NCI-H2196 treated with DMSO at 0.1 percent for 48 hours (cell line): ENCODE data around the gene NCKAP5.

ENCODE experiments used
- DNase-seq: peaks from one replicate; lab custom pipeline; 2025; ENCODE audit not compliant: unreplicated experiment; lab: John Stamatoyannopoulos, UW

NCKAP5 gene

DNA sequence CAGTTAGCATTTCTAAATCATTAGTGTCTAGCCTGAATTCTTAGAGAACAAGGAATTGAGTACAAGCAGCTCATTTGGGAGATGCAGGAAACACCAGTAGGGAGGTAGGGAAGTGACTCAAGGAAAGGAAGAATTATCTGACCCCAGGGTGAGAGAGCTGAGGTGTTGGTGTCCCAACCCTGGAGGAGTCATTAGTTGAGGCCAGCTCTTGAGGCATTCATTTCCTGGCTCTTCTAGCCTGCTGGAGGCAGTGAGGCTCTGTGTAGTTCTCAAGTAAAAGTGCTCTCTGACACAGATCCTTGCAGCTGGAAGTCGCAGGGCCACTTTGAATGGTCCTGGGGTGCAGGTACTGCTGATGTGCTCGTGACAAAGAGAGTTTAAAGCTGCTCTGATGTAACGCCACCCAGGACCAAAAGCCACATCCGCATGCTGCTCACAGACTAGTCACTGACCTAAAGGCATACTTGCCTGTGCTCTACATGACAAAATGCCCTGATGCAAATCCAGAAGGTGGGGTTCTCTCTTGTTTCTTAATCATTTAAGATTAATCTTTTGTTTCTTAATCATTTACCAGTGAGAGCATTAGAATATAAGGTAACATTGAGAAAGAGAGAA, 598.8 kb downstream of the NCKAP5 start:
- no peak for DNase-seq

DNA sequence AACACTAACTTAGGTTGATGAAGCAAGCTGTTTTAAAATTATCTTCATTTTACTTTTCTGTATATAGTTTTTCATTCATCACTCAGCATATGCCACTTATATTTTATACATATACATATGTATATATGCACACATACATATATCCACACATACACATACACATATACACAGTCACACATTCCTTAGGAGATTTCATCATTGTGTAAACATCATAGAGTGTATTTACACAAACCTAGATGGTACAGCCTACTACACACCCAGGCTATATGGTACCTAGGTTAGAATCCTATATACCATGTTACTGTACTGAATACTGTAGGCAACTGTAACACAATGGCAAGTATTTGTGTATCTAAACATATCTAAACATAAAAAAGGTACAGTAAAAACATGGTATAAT, 602.8 kb downstream of the NCKAP5 start:
- DNase-seq = no peak

DNA sequence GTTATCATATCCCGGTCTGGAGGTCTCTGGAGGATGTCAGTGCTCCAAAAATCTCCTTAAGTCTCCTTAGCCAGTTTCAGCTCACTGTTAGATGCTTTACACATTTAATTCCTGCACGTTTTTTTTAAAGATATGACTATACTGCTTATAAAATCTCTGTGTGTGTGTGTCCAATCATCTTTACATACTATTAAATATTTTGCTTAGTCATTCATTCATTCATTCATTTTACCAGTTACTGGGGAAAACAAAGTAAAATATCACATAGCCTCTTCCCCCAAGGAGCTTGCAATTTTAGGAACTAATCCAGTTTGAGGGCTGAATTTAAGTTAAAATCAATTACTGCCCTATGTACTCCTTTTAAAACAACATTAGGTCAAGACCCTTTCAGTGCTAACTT, 605.1 kb downstream of the NCKAP5 start:
- no peak for DNase-seq

DNA sequence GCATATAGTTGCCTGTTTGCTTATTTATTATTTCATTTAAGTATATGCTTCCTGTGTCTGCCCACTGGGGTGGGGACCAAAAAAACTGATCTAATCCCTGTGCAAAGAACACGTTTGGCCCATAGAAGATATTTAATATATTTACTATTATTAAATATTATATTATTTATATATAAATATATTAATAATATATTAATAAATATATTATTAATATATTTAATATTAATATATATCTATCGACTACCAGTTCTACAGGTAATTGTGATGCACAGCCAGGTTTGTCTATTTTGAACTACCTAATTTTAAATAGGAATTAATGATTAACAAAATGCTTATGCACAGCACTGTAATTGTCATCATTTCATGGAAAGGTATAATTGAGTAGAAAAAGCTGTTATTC, 609.4 kb downstream of the NCKAP5 start:
- DNase-seq = no peak

DNA sequence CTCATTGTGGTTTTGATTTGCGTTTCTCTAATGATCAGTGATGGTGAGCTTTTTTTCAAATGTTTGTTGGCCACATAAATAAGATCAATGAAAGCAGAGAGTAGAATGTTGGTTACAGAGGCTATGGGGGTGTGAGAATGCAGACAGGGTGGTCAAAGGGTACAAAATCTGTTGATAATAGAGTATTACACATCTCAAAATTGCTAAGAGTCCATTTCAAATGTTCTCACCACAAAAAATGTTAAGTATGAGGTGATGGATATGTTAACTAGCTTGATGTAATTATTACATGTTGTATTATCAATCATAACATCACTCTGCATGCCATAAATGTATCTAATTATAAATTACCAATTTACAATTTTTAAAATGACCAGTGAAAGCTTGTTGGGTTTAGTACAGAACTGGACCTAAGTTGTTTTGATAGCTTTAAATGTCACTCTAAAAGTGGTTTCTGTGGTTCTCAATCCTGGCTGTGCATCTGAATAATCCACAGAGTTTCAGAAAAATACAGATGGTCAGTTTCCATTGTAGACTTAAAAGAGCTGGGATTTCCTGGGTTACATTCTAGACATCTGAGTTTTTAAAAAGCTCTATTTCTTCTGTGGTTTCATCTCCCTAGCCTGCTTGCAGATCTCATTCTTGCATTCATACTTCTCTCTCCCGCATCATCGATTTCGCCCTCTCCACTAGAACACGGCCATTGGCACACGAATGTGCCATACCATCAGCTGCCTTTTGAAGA, 612.2 kb downstream of the NCKAP5 start:
- DNase-seq = no peak

DNA sequence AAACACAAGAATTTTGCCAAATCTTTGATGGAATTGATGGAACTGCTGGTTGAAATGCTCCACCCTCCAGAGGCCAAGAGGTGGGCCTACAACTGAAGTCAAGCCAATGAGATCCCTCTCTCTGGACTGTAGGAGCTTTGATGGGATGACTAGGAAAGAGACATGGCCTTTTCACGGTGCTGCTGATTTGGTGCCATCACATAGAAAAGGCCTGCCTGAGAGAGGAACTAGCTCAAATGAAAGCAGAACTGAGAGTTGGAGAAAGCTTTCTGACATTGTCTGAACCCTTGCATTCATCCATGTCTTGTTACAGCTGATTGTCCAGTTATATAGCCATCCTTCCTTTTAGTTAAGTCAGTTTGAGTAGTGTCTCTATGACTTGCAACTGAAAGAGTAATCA, 614.5 kb downstream of the NCKAP5 start:
- no peak for DNase-seq

DNA sequence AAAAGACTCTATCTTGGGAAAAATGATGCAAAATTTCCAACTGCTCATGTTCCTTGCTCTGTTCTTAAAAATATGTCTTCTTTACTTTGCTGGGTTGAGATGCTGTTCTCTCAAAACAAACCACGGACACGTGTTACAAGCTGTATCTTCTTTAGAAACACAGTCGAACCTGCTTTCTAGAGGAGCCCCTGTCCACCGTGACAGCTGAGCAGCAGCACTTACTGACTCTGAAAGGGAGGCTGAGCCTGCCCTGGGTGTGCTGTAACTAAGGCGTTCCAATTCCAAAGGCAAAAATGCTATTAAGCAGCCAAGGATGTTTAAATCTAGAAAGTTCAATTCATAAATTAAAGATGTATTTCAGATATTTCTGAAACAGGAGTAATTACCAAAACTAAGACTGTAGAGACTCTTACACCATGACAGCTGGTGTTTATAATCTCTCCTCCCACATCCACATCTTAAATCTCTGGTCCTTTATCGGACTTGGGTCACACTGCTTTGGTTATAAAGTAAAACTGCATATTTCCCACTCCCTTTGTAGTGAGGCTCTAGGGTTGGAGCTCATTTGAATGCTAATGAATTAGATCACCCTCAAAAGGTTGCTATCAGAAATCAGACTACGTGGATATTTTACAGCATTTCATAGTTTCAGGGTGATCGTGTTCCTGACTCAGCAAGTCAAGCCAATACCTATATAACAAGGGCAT, 617.1 kb downstream of the NCKAP5 start:
- no peak for DNase-seq

DNA sequence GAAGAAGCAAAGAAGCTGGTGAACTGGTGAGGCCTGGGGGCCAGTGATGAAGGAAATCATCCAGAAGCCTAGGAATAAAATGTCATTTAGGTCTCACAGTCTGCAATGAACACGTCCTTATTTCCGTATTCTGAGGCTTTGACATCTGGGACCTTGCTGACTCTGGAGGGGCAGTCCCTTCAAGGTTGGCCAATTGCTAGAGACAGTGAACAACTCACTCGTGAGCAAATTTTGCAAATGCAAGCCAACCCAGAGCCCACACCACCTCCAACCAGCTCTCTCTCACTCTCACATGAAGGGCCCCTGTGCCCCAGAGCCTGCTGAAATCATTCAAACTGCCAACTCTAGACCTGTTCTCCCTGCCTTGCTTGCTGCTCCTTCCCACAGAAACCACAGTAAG, 619.2 kb downstream of the NCKAP5 start:
- no peak for DNase-seq

DNA sequence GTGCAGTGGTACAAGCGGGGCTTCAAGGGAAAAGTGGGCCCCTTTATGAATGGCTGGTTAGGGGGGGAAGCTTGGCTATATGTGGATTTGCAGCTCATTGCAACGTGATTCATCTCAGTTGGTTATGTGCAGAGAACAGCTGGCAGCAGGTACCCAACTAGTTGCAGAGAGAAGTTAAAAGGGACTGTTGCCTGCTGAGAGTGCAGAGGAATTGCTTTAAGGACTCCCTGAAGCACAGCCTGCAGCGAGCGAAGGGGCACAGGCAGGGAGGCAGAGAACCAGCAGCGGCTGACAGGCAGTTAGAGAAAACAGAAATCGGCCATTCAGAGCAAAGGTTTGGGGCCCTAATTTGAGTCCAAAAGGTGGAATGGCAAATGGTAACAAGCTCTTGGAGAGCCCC, 620.1 kb downstream of the NCKAP5 start:
- no peak for DNase-seq

DNA sequence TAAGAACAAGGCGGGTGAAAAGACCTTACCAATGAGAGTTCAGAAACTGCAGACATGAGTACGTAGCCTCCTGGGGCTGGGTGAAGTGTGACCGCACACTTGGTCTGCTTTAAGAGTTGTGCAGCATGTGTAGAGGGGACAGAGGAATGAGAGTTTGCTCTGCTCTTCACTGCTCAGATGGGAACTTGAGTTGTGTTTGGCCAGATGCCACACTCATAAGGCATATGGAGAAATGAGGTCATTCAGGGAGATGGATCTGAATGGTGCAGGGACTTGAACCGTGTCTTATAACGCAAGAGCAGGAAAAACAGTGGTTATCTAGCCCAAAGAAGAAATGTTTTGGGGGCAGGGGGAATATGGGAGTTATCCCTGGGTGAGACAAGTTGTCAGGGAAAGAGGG, 624.4 kb downstream of the NCKAP5 start:
- DNase-seq = no peak

DNA sequence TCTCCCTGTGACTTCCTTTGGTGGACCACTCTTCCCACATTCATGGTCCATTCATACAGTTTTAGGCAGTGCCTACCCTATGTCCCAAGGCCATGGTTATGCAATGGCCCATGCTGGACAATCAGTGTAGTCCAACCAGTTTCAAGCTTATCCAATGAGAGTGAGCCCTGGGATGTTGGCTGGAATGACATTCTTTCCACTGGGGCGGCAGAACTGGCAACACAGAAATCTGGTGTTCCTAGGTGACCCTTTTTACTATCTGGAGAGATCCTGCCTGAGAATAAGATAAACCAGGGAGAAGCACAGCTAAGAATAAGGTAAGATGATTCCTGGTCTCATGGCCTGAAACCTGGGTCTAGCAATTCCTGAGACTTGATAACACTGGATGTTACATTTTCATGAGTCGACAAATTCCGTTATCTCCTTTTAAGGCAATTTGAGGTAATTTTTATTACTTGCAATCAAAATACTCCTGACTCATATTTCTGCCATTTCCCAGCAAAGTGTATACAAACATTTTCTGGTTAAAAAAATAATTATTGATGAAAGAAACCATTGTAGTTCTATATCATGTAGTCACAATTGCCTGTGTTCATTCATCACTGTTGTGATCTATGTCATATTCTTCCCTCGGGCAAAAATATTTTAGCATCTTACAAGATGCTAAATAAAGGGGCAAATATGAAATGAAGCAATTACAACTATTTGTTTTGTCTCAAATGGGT, 626.8 kb downstream of the NCKAP5 start:
- DNase-seq = no peak

DNA sequence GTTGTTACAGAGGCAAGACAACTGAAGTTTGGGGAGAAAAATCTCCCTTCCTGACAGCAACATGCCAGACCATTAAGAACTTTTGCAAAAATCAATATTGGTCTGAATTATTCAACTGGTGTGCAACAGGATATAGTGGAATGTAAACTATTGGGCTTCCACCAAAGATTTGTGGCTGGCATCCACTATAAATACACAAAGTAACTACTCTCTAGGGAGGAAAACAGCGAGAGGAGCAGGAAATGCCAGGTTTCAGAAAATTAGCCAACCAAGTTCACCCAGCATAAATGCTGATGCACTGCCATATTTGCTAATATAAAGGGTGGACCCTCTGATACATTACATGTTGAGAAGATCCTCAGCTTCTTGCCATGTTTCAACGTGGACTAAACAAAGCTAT, 630.6 kb downstream of the NCKAP5 start:
- no peak for DNase-seq

DNA sequence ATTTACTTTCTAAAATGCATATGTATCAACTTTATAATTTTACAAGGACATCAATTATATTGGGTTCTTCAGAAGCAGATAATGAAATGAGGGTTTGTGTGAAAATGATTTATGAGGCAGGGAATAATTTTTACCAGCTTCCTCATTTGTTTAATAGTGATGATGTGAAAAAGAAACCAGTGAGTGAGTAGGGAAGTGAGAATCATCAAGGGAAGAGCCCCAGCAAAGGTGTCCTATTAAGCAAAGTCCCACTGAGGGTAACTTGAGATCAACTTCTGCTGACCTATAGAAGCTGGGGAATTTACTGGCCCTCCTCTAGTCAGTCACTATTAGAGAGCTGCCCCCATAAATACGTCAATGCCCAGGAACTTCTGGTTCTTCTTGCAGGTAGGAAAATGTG, 631.5 kb downstream of the NCKAP5 start:
- DNase-seq = no peak

DNA sequence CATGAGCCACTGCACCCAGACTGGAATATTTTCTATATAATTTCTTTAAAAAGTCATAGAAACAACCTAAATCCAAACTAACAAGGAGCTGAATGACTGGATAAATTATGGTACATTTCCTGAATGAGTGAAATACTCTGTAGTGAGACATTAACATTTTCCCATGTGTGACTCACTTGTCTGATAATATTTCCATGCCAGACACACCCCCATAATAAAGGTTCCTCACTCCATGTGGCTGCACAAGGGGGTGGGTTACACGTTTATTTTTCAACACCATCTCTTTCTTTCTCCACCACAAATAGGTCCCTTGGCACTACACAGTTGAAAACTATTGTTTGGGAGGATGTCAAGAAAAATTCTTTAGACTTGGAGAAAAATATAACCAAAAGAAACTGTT, 632.0 kb downstream of the NCKAP5 start:
- no peak for DNase-seq

DNA sequence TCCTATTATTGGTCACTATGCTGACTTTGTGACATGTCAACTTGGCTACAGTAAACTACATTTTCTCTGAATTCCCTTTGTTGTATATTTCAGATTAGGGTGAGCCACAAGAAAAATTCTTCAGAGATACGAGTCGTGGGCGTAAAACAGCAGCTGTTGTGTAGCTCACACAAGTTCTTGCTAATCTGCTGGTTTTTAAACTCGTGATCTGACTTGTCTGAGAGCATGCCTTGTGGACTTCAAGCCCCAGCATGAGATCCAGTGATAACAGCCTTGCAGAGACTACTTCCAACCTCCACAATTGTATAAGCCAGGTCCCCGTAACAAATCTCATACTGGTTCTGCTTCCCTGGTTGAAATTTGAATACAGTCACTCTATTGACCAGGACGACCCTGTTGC, 638.5 kb downstream of the NCKAP5 start:
- no peak for DNase-seq

DNA sequence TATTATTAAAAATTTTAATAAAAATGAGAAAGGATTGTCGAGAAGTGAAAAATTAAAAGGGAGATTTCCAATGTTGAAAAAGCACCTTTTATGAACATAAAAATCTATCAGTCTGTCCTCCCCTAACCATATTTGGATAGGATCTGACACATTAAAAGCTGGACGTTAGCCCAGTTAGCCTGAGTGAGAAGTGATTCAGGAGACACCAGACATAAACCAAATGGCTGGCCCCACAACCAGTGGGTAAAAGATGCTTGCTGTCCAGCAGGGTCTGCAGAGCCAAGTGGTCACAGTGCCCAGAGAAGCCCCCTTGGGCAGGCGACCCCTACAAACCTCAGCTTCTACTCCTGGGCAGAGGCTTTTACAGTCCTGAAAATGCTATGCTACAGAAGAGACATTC, 644.5 kb downstream of the NCKAP5 start:
- DNase-seq = no peak

DNA sequence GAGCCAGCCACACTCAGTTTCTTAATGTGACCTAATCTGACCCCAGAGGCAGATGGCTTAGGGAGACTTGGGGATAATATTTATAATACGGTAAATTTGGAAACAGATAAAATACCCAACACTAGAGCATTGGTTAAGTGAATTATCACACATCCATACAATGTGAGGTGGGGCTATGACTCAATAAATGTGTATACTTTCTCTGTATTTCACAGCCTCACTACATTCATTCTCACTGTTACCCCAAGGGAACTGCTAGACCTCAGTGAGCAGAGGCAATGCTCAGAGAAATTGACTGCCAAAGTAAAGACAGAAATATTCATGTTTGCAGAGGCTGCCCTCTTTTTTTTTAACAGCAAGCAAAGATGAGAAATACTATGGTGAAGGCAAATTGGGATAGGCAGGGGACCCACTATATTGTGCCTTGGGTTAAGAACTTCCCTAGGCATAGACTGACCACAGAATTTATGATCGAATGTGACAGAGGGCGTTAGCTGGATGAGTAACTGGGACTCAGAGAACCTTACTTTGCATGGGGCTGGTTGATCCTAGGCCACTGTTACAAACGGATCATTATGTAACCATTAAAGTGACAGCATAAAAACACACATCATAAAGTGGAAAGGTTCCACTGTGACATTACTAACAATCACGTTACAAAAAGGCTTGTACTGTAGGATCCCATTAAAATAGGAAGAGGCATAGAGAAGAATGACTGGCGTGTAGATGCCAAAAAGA, 652.3 kb downstream of the NCKAP5 start:
- no peak for DNase-seq

DNA sequence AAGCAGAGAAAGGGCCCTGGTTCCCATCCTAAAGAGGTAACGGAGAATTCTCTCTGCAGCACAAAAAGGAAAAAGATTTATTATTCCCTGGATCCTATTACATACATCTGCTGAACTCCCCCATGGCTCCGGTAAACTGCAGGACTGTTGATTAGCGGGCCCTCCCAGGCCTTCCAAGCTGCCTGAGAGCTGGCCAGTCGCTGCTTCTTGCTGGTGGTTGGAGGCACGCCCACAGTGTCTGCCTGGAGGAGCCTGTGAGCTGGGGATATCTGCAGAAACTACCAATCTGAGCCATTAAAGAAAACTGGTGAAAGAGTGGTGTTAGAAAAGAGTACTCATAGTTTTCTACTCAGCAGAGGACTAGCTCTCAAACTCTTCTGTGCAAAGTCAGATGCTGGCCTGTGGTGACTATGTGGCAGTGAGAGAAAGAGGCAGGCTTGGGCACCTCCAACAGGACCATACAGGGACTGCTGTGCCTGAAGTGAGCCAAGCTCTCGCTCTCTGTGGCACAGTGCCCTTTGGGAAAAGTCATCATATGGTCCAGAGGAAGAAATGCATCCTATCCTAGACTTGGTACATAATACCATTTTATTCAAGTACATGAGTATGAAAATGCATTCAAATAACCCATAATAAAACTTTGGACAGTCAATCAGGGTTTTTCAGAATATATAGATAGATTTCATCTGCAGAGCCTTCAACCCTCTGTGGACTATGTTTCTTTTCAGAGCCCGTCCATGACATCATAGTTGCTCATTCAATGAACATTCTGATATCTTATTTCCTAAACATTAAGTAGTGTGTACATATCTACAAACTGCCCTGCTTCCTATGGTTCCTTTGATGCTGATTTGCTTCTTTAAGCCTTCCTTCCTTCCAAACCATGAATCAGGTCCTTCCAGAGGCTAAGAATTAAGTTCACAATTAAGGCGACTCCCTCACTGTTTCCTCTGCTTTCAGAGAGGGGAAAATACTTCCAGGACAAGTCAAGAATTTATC, 656.2 kb downstream of the NCKAP5 start:
- no peak for DNase-seq

DNA sequence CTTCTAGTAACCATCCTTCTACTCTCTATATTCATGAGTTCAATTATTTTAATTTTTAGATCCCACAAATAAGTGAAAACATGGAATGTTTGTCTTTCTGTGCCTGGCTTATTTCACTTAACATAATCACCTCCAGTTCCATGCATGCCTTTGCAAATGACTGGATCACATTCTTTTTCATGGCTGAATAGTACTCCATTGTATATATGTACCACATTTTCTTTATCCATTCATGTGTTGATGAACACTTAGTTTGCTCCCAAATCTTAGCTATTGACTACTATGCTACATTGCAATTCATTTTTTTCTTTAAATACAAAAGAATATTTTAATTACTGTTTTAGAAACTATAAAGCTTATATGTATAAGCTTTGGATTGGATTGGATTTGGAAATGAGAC, 657.8 kb downstream of the NCKAP5 start:
- no peak for DNase-seq

DNA sequence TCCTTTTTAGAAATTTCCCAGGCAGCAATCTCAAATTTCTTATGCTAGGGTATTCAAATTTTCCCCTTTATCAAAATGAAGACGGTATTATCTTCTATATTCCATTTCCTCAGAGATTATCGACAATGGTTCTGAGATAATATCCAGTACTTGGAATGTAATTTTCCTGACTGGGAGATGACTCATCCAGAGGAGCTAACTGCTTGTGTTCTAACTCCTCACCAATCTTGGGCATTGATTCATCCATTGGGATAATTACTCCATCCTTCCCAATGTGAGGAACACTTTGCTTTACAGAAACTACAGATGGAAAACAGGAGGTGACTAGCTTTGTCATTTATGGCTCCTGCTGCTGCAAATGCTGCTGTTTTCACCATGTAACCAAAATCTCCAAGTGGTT, 658.8 kb downstream of the NCKAP5 start:
- no peak for DNase-seq
